HL-60 (cell line): ENCODE data around the gene CLPTM1L.
A peak's percentile ranks its signal among the peaks of the same experiment; 100 is the strongest.

Experiments
- DNase-seq, 2 experiments: peaks; one replicate each; pipeline ENCODE4 v3.0.0-alpha.2; 2010 to 2020; ENCODE audit warnings: low read depth in 1 of 2, low spot score in 1 of 2
- H3K27ac ChIP-seq: fragments of 250-450 bp; sonication (Bioruptor Pico); replicated peaks from 2 replicates; pipeline ENCODE4 v1.5.1; 2020; ENCODE audit warnings: mild to moderate bottlenecking, moderate library complexity
- H3K27me3 ChIP-seq: fragments of 250-450 bp; sonication (Bioruptor Pico); 2 replicates; pipeline ENCODE4 v1.5.1; 2021; ENCODE audit warnings: mild to moderate bottlenecking, moderate library complexity; ENCODE audit not compliant: insufficient read depth, poor library complexity, severe bottlenecking
- H3K4me3 ChIP-seq: replicated peaks from 2 replicates; pipeline ENCODE4 v1.5.1; 2011; ENCODE audit warnings: mild to moderate bottlenecking, control low read depth, low read length; ENCODE audit not compliant: insufficient read depth
- CTCF ChIP-seq: IDR thresholded peaks from one replicate; pipeline ENCODE4 v1.5.1; 2011; ENCODE audit warnings: low read length, control low read depth, inconsistent platforms; ENCODE audit not compliant: insufficient read depth
- GABPA ChIP-seq: IDR thresholded peaks from 2 replicates; pipeline ENCODE4 v1.6.1; 2012; ENCODE audit warnings: low read depth
- POLR2AphosphoS5 ChIP-seq: IDR thresholded peaks from 2 replicates; pipeline ENCODE4 v1.6.1; 2012; ENCODE audit warnings: low read depth
- SPI1 ChIP-seq: IDR thresholded peaks from 2 replicates; pipeline ENCODE4 v1.6.1; 2012; ENCODE audit warnings: low read depth, mild to moderate bottlenecking, borderline replicate concordance
- TF ChIP-seq, protein P1 (sequence below): IDR thresholded peaks from 2 replicates; pipeline ENCODE4 v1.6.1; 2012; ENCODE audit warnings: low read depth; ENCODE audit not compliant: insufficient replicate concordance

CLPTM1L gene

GRCh38 chr5:1351156-1351555 is 6.3 kb upstream of the CLPTM1L start:
- DNase-seq: no peak
- TF ChIP-seq SPI1: no peak
- no peak for TF ChIP-seq GABPA
- TF ChIP-seq CTCF: no peak
- TF ChIP-seq, protein P1, sequence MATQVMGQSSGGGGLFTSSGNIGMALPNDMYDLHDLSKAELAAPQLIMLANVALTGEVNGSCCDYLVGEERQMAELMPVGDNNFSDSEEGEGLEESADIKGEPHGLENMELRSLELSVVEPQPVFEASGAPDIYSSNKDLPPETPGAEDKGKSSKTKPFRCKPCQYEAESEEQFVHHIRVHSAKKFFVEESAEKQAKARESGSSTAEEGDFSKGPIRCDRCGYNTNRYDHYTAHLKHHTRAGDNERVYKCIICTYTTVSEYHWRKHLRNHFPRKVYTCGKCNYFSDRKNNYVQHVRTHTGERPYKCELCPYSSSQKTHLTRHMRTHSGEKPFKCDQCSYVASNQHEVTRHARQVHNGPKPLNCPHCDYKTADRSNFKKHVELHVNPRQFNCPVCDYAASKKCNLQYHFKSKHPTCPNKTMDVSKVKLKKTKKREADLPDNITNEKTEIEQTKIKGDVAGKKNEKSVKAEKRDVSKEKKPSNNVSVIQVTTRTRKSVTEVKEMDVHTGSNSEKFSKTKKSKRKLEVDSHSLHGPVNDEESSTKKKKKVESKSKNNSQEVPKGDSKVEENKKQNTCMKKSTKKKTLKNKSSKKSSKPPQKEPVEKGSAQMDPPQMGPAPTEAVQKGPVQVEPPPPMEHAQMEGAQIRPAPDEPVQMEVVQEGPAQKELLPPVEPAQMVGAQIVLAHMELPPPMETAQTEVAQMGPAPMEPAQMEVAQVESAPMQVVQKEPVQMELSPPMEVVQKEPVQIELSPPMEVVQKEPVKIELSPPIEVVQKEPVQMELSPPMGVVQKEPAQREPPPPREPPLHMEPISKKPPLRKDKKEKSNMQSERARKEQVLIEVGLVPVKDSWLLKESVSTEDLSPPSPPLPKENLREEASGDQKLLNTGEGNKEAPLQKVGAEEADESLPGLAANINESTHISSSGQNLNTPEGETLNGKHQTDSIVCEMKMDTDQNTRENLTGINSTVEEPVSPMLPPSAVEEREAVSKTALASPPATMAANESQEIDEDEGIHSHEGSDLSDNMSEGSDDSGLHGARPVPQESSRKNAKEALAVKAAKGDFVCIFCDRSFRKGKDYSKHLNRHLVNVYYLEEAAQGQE: no peak
- TF ChIP-seq POLR2AphosphoS5: no peak
- Histone ChIP-seq H3K27ac (no peak overlapping the region), H3K27me3 (peaks cover 3% of the 10 kb centered on the region), H3K4me3 (no peak overlapping the region)

GRCh38 chr5:1349246-1349645 is 4.3 kb upstream of the CLPTM1L start:
- Histone ChIP-seq H3K27me3 (no peaks in the 10 kb centered on the region), H3K4me3 (no peak overlapping the region), H3K27ac (no peak overlapping the region)
- peak in 1 of 2 experiments; percentile 23 for DNase-seq
- TF ChIP-seq CTCF: no peak
- TF ChIP-seq, protein P1: no peak
- TF ChIP-seq SPI1: no peak

- H3K27ac ChIP-seq: no peak overlapping the region
- H3K27me3 ChIP-seq: no peaks in the 10 kb centered on the region
- TF ChIP-seq POLR2AphosphoS5: no peak
- no peak for TF ChIP-seq CTCF
- TF ChIP-seq, protein P1: no peak
- TF ChIP-seq GABPA: no peak
- TF ChIP-seq SPI1: no peak
- no peak for DNase-seq
- H3K4me3 ChIP-seq: no peak overlapping the region
These were observed 4.0 kb upstream of the CLPTM1L start for GRCh38 chr5:1348986-1349245.
